Mesendoderm (in vitro differentiated cells): ENCODE data around the gene CAPN1.
"Not testable (repeated sequence)": the region's sequence is repeated elsewhere in the genome, so short reads cannot be mapped to it uniquely, and the experiment has no call there.

Experiments
- DNase-seq: peaks from one replicate; pipeline ENCODE4 v3.0.0; 2013
- H2AK5ac ChIP-seq: 2 replicates; pipeline ENCODE4 v1.6.1; 2013; ENCODE audit warnings: low read length, inconsistent platforms
- H2BK120ac ChIP-seq: 2 replicates; pipeline ENCODE4 v1.6.1; 2013; ENCODE audit warnings: low read depth, mild to moderate bottlenecking, low read length, moderate library complexity, mixed read lengths
- H2BK15ac ChIP-seq: replicated peaks from 2 replicates; pipeline ENCODE4 v1.6.1; 2013; ENCODE audit warnings: low read depth, mild to moderate bottlenecking, moderate library complexity
- H2BK5ac ChIP-seq: 2 replicates; pipeline ENCODE4 v1.6.1; 2013; ENCODE audit warnings: low read length, inconsistent platforms
- H3K18ac ChIP-seq: 2 replicates; pipeline ENCODE4 v1.6.1; 2013; ENCODE audit warnings: mild to moderate bottlenecking, low read length, mixed read lengths
- H3K23ac ChIP-seq: one replicate; pipeline ENCODE4 v1.6.1; 2013; ENCODE audit warnings: low read length
- H3K27ac ChIP-seq: 2 replicates; pipeline ENCODE4 v1.5.1; 2013; ENCODE audit warnings: low read depth, mild to moderate bottlenecking, inconsistent platforms, low read length, moderate library complexity
- H3K27me3 ChIP-seq: 2 replicates; pipeline ENCODE4 v1.6.1; 2013; ENCODE audit warnings: low read length, control low read depth, mild to moderate bottlenecking, inconsistent platforms; ENCODE audit not compliant: insufficient read depth, poor library complexity
- H3K36me3 ChIP-seq: 2 replicates; pipeline ENCODE4 v1.6.1; 2013; ENCODE audit warnings: low read length, inconsistent platforms; ENCODE audit not compliant: control insufficient read depth, insufficient read depth
- H3K4ac ChIP-seq: one replicate; pipeline ENCODE4 v1.6.1; 2013; ENCODE audit warnings: low read depth, mild to moderate bottlenecking, low read length, moderate library complexity
- H3K4me1 ChIP-seq: 2 replicates; pipeline ENCODE4 v1.6.1; 2013; ENCODE audit warnings: low read depth, low read length, inconsistent platforms; ENCODE audit not compliant: control insufficient read depth
- H3K4me2 ChIP-seq: 2 replicates; pipeline ENCODE4 v1.6.1; 2013; ENCODE audit warnings: low read length
- H3K4me3 ChIP-seq: 2 replicates; pipeline ENCODE4 v1.5.1; 2013; ENCODE audit warnings: mild to moderate bottlenecking, low read length
- H3K56ac ChIP-seq: one replicate; pipeline ENCODE4 v1.6.1; 2013; ENCODE audit warnings: low read length
- H3K79me1 ChIP-seq: 2 replicates; pipeline ENCODE4 v1.6.1; 2013; ENCODE audit warnings: low read length, inconsistent platforms
- H3K79me2 ChIP-seq: 2 replicates; pipeline ENCODE4 v1.6.1; 2013; ENCODE audit warnings: mild to moderate bottlenecking, low read length; ENCODE audit not compliant: control insufficient read depth, insufficient read depth
- H3K9ac ChIP-seq: 2 replicates; pipeline ENCODE4 v1.6.1; 2013; ENCODE audit warnings: low read length, inconsistent platforms
- H4K5ac ChIP-seq: one replicate; pipeline ENCODE4 v1.6.1; 2013; ENCODE audit warnings: low read length
- H4K8ac ChIP-seq: one replicate; pipeline ENCODE4 v1.6.1; 2013; ENCODE audit warnings: low read depth, mild to moderate bottlenecking, control low read depth, low read length, moderate library complexity
- WGBS: extraction: QIAGEN DNeasy Blood & Tissue Kit; methylation state at CpG from one replicate; pipeline ENCODE4 v1.1.7; 2013; ENCODE audit warnings: low lambda C conversion rate, missing lambda C conversion rate; ENCODE audit not compliant: insufficient coverage; ENCODE audit errors: extremely low coverage; 5-methylcytosine and 5-hydroxymethylcytosine counted together

CAPN1 gene

DNA sequence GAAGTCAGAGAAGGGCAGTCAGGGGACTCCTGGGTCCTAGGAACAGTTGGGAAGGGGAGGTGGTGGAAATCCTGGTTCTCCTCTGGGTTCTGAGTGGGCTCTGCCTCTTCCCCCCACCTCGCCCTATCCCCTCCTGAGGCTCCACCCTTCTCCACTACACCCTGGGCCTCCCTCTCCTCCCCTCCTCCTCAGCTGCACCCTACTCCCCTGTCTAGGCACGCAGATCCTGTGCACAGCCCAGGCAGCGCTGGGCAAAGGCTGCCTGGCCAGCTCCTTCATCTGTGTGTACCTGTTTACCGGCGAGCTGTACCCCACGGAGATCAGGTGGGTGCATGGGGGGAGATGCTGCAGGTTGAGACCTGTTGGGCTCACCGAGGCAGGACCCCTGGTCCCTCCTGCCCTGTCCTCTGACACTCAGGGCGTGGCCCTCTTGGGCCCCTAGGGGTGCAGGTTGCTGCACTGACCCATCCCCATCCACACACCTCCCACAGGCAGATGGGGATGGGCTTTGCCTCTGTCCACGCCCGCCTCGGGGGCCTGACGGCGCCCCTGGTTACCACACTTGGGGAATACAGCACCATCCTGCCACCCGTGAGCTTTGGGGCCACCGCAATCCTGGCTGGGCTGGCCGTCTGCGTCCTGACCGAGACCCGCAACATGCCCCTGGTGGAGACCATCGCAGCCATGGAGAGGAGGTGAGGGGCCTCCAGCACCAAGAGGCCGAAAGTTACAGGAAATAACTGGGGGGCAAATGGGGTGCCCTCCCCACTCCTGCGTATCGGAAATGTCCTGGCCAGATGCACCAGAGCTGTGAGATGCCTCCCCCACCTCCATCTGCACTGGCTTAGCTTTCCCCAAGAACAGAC lies 54.7 kb downstream of the CAPN1 start:
- no peak overlapping the region for H2BK5ac ChIP-seq
- H3K27me3 ChIP-seq, result no peaks in the 10 kb centered on the region
- no peak for DNase-seq
- no peaks in the 10 kb centered on the region for H3K4me1 ChIP-seq
- no CpG with 5 or more reads among the region's 23 CpGs for WGBS
- H3K79me1 ChIP-seq, result no peaks in the 10 kb centered on the region
- H4K5ac ChIP-seq, result no peak overlapping the region
- H3K79me2 ChIP-seq, result no peaks in the 10 kb centered on the region
- no peak overlapping the region for H4K8ac ChIP-seq
- no peak overlapping the region for H2AK5ac ChIP-seq
- H3K4me2 ChIP-seq, result no peak overlapping the region
- no peak overlapping the region for H3K23ac ChIP-seq
- no peak overlapping the region for H3K9ac ChIP-seq
- no peak overlapping the region for H3K4ac ChIP-seq
- no peak overlapping the region for H3K56ac ChIP-seq
- H2BK15ac ChIP-seq, result no peak overlapping the region
- no peak overlapping the region for H3K27ac ChIP-seq
- no peaks in the 10 kb centered on the region for H3K36me3 ChIP-seq
- no peak overlapping the region for H3K4me3 ChIP-seq
- H2BK120ac ChIP-seq, result no peak overlapping the region
- H3K18ac ChIP-seq, result no peak overlapping the region

DNA sequence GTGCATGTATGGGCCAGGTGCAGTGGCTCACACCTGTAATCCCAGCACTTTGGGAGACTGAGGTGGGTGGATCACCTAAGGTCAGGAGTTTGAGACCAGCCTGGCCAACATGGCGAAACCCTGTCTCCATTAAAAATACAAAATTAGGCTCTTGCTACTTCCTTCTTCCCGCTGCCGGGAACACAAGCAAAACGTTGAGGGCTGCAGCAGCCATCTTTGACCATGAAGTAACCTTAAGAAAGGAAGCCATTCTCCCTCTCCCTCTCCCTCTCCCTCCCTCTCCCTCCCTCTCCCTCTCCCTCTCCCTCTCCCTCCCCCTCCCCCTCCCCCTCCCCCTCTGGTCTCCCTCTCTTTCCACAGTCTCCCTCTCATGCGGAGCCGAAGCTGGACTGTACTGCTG lies 56.6 kb downstream of the CAPN1 start:
- WGBS, result no CpG with 5 or more reads among the region's 6 CpGs
- not testable (repeated sequence) for H3K79me1 ChIP-seq, H2BK5ac ChIP-seq

DNA sequence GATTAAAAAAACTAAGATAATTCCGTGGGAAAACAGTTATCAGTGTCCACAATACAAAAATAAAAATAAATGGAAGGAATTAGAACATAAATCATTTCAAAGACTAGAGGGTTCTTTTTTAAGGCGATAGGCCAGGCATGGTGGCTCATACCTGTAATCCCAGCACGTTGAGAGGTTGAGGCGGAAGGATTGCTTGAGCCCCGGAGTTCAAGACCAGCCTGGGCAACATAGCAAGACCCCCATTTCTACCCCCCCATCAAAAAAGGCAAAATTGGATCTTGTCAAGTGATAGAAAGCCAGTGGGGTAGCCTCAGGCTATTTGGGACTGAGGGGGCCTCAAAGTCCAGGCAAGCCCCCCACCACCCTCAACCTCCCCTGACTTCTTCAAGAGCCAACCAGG lies 59.4 kb downstream of the CAPN1 start:
- Histone ChIP-seq H3K36me3 (no peaks in the 10 kb centered on the region), H2BK120ac (no peak overlapping the region), H3K79me2 (no peaks in the 10 kb centered on the region), H4K8ac (no peak overlapping the region), H3K4me3 (no peak overlapping the region), H3K4me1 (no peaks in the 10 kb centered on the region), H2BK15ac (no peak overlapping the region), H3K27me3 (no peaks in the 10 kb centered on the region), H3K56ac (no peak overlapping the region), H3K27ac (no peak overlapping the region), H3K79me1 (no peaks in the 10 kb centered on the region), H4K5ac (no peak overlapping the region), H2AK5ac (no peak overlapping the region), H3K4ac (no peak overlapping the region), H3K9ac (no peak overlapping the region), H2BK5ac (no peak overlapping the region), H3K18ac (no peak overlapping the region), H3K23ac (no peak overlapping the region), H3K4me2 (no peak overlapping the region)
- WGBS, result no CpG with 5 or more reads among the region's 5 CpGs
- no peak for DNase-seq

More for the DNA sequence above, 56.6 kb downstream of the CAPN1 start:
- H3K27me3 ChIP-seq, H3K9ac ChIP-seq, H3K4me1 ChIP-seq, H3K4me3 ChIP-seq, H4K5ac ChIP-seq, H3K27ac ChIP-seq, DNase-seq, H3K4ac ChIP-seq, H3K23ac ChIP-seq, H3K36me3 ChIP-seq, H3K18ac ChIP-seq, H3K79me2 ChIP-seq, H3K4me2 ChIP-seq, H2AK5ac ChIP-seq, H4K8ac ChIP-seq, H2BK120ac ChIP-seq, H2BK15ac ChIP-seq, H3K56ac ChIP-seq: not testable (repeated sequence)

DNA sequence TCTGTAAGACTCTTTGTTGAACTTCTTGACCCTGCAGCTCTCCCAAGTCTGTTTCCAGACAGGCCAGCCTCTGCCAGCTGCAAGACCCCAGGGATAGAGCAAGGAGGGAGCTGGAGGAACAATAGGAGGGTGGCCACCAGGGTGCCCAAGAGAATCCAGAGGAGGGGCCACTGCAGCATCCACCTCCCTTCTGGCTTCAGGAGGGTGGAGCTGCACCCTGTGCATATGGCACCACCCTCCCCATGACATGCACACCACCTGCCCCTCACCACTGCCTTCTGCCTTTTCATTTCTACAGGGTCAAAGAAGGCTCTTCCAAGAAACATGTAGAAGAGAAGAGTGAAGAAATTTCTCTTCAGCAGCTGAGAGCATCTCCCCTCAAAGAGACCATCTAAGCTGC lies 60.0 kb downstream of the CAPN1 start:
- no peak overlapping the region for H3K4me2 ChIP-seq
- H3K9ac ChIP-seq, result no peak overlapping the region
- H3K27me3 ChIP-seq, result no peaks in the 10 kb centered on the region
- H3K79me1 ChIP-seq, result no peaks in the 10 kb centered on the region
- no peak overlapping the region for H4K5ac ChIP-seq
- no peak overlapping the region for H3K4ac ChIP-seq
- no peak overlapping the region for H3K27ac ChIP-seq
- no peak overlapping the region for H4K8ac ChIP-seq
- H2BK15ac ChIP-seq, result no peak overlapping the region
- no peak overlapping the region for H3K4me3 ChIP-seq
- DNase-seq, result no peak
- no peak overlapping the region for H3K18ac ChIP-seq
- no peak overlapping the region for H2AK5ac ChIP-seq
- no peaks in the 10 kb centered on the region for H3K36me3 ChIP-seq
- no peak overlapping the region for H2BK5ac ChIP-seq
- no peak overlapping the region for H3K23ac ChIP-seq
- H3K56ac ChIP-seq, result no peak overlapping the region
- no peaks in the 10 kb centered on the region for H3K79me2 ChIP-seq
- no peak overlapping the region for H2BK120ac ChIP-seq
- no peaks in the 10 kb centered on the region for H3K4me1 ChIP-seq

DNA sequence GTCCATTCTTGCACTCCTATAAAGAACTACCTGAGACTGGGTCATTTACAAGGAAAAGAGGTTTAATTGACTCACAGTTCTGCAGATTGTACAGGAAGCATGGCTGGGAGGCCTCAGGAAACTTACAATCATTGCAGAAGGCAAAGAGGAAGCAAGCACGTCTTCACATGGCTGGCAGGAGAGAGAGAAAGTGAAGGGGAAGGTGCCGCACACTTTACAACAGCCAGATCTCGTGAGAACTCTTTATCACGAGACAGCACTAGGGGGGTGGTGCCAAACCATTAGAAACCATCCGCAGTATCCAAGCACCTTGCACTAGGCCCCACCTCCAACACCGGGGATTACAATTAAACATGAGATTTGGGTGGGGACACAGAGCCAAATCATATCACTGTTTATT lies 60.7 kb downstream of the CAPN1 start:
- no peak for DNase-seq

DNA sequence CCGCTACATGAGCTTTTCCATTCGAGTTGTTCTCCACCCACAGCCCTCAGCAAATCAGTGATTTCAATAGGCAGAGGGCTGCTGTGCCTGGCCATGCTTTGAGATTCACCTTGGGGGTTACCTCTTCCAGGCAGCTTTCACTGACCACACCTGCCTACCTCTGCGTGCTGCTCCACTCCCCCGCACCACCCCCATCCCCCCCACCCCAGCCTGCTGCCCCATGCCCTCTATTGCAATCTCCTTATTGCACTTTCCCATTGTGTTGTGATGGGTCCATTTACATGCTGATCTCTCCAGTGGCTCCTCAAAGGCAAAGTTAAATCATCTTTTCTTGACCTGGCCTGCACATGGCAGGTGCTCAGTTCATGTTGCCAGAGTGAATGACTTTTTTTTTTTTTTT lies 62.1 kb downstream of the CAPN1 start:
- no peaks in the 10 kb centered on the region for H3K36me3 ChIP-seq
- no peak overlapping the region for H3K4me3 ChIP-seq
- DNase-seq, result no peak
- no peak overlapping the region for H4K8ac ChIP-seq
- no peaks in the 10 kb centered on the region for H3K79me1 ChIP-seq
- no peak overlapping the region for H2BK5ac ChIP-seq
- H3K27ac ChIP-seq, result no peak overlapping the region
- WGBS, result no CpG with 5 or more reads among the region's 4 CpGs
- H3K9ac ChIP-seq, result no peak overlapping the region
- H3K23ac ChIP-seq, result no peak overlapping the region
- H3K4me1 ChIP-seq, result no peaks in the 10 kb centered on the region
- no peak overlapping the region for H2BK15ac ChIP-seq
- H3K27me3 ChIP-seq, result no peaks in the 10 kb centered on the region
- H4K5ac ChIP-seq, result no peak overlapping the region
- H3K18ac ChIP-seq, result no peak overlapping the region
- no peak overlapping the region for H3K4me2 ChIP-seq
- H3K56ac ChIP-seq, result no peak overlapping the region
- H2BK120ac ChIP-seq, result no peak overlapping the region
- no peak overlapping the region for H2AK5ac ChIP-seq
- no peak overlapping the region for H3K4ac ChIP-seq
- no peaks in the 10 kb centered on the region for H3K79me2 ChIP-seq

More for the DNA sequence above, 60.7 kb downstream of the CAPN1 start:
- Histone ChIP-seq H3K18ac (no peak overlapping the region), H3K56ac (no peak overlapping the region), H3K79me2 (no peaks in the 10 kb centered on the region), H3K36me3 (no peaks in the 10 kb centered on the region), H3K4me2 (no peak overlapping the region), H3K79me1 (no peaks in the 10 kb centered on the region), H3K27ac (no peak overlapping the region), H3K9ac (no peak overlapping the region), H2AK5ac (no peak overlapping the region), H3K4me1 (no peaks in the 10 kb centered on the region), H2BK120ac (no peak overlapping the region), H3K4me3 (no peak overlapping the region), H2BK15ac (no peak overlapping the region), H3K27me3 (no peaks in the 10 kb centered on the region), H3K4ac (no peak overlapping the region), H4K5ac (no peak overlapping the region), H2BK5ac (no peak overlapping the region), H4K8ac (no peak overlapping the region), H3K23ac (no peak overlapping the region)
- WGBS, result no CpG with 5 or more reads among the region's 6 CpGs
